Stomach (tissue), 4 donors: Measurements from ENCODE around the gene TIGD1.

Source experiments
- EP300 ChIP-seq: sonication (generic); formaldehyde crosslinking; IDR thresholded peaks from one replicate; pipeline ENCODE4 v1.6.1; 2017; ENCODE audit warnings: antibody characterized with exemption
- POLR2A ChIP-seq, 4 donors: fragments of 450-650 bp; IDR thresholded peaks; one replicate each; pipeline ENCODE4 v1.6.1; 2016; ENCODE audit warnings: antibody characterized with exemption in 4 of 4, control low read depth in 2 of 4, mild to moderate bottlenecking in 1 of 4, moderate library complexity in 1 of 4
- POLR2AphosphoS5 ChIP-seq, 3 donors: sonication (generic); formaldehyde crosslinking; IDR thresholded peaks; one replicate each; pipeline ENCODE4 v1.6.1; 2016; ENCODE audit warnings: antibody characterized with exemption in 3 of 3
- TF ChIP-seq, protein P1 (sequence below), 7 experiments: fragments of 450-650 bp in 4 of 7; fragments of 200-600 bp in 3 of 7; sonication (generic) in 3 of 7; IDR thresholded peaks; one replicate each; pipeline ENCODE4 v1.5.1; 2016 to 2019; ENCODE audit warnings: antibody characterized with exemption in 7 of 7, control low read depth in 2 of 7, mild to moderate bottlenecking in 1 of 7

DNA sequence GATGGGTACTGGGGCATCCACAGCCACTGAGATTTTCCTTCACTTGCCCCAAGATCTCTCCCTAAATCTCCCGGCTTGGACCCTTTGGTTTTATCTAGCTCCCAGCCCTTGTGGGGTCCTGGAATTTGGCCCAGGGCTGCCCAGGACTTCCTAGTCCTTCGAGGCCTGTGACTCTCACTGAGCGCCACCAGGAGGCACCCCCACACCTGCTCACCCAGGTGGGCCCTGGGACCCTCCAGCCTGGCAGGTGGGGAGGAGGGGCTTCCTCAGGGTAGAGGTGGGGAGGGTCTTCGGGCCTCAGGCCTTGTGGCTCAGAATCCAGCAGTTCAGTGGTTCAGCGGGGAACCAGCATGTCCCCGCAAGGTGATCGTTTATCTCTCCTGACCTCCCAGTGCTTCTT lies 42.1 kb downstream of the TIGD1 start:
- TF ChIP-seq POLR2AphosphoS5 (IDR thresholded peaks at IDR 0.05) = no peak
- TF ChIP-seq, protein P1, sequence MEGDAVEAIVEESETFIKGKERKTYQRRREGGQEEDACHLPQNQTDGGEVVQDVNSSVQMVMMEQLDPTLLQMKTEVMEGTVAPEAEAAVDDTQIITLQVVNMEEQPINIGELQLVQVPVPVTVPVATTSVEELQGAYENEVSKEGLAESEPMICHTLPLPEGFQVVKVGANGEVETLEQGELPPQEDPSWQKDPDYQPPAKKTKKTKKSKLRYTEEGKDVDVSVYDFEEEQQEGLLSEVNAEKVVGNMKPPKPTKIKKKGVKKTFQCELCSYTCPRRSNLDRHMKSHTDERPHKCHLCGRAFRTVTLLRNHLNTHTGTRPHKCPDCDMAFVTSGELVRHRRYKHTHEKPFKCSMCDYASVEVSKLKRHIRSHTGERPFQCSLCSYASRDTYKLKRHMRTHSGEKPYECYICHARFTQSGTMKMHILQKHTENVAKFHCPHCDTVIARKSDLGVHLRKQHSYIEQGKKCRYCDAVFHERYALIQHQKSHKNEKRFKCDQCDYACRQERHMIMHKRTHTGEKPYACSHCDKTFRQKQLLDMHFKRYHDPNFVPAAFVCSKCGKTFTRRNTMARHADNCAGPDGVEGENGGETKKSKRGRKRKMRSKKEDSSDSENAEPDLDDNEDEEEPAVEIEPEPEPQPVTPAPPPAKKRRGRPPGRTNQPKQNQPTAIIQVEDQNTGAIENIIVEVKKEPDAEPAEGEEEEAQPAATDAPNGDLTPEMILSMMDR (IDR thresholded peaks at IDR 0.05) = no peak
- TF ChIP-seq POLR2A (IDR thresholded peaks at IDR 0.05) = no peak
- TF ChIP-seq EP300 = no peak
